T-helper 9 cell (primary cell): Measurements from ENCODE around the gene SNX18.

Source experiments
- DNase-seq: peaks from one replicate; pipeline ENCODE4 v3.0.0-alpha.2; 2020

The SNX18 gene

DNA sequence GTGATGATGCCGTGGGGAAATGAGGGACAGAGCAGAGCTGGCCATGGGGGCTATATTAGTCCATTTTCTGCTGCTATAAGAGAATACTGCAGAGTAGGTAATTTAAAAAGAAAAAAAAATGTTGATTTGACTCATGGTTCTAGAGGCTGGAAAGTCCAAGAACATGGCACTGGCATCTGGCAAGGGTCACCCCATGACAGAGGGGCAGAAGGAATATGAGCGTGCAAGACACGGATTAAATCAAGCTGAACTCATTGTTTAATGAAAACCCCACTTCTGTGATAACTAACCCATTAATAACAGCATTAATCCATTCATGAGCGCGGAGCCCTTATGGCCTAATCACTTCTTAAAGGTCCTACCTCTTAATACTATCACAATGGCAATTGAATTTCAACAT, 68.8 kb downstream of the SNX18 start:
- no peak for DNase-seq

DNA sequence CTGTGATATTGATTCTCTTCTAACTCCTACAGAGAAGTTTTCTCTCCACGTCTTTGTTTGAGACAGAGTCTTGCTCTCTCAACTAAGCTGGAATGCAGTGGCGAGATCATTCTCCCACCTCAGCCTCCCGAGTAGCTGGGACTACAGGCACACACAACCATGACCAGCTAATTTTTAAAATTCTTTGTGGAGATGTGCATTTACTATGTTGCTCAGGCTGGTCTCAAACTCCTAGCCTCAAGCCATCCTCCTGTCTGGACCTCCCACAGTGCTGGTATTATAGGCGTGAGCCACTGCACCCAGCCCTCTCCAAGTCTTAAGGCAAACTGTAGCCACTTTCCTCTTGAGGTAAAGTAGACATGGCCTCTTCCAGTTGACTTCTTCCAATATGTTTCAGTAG, 72.2 kb downstream of the SNX18 start:
- DNase-seq: no peak

DNA sequence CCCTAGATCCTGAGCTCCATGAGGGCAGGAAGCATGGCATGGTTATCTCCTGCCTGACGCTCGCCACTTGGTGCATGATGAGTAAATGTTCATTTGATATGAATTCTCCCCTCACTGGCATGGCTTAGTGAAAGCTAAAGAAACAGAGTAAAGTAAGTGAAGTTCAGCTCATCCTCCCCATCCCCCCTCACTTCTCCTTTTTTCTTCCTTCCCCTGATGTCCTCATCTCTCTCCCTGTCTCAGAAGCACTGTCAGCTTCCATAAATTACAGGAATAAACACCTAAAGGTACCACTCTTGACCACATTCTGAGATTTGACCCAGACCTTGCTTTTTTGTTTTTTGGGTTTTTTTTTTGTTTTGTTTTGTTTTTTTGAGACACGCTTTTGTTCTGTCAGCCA, 73.3 kb downstream of the SNX18 start:
- DNase-seq: no peak

DNA sequence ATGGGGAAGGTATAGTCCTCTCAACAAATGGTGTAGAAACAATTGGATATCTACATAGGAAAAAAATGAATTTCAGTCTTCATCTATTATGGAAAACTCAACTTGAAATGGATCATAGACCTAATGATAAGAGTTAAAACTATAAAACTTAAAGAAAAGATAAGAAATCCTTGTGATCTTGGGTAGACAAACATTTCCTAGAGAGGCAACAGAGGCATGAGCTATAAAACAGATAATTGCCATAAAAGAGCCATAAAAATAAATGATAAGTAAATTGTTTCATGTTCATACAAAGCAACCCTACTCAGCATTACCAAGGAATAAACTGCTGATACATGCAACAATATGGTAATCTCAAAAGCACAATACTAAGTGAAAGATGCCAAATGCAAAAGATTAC, 76.2 kb downstream of the SNX18 start:
- DNase-seq: no peak

DNA sequence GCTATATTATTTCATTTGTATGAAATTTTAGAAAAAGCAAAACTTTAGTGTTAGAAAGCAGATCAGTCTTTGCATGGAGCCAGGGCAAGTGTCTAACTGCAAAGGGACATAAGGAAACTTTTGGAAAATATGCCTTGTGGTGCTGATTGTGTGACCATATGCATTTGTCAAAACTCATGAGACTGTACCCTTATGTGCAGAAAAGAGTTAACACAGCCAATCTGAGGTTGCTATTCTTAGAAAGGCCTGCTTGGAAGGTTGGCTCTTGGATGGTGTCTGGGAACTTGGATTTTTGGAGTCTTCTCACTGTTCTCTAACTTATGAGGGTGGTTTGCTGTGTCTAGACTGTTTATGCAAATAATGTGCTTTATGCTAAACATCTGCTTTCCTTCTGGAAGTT, 76.6 kb downstream of the SNX18 start:
- DNase-seq: no peak

DNA sequence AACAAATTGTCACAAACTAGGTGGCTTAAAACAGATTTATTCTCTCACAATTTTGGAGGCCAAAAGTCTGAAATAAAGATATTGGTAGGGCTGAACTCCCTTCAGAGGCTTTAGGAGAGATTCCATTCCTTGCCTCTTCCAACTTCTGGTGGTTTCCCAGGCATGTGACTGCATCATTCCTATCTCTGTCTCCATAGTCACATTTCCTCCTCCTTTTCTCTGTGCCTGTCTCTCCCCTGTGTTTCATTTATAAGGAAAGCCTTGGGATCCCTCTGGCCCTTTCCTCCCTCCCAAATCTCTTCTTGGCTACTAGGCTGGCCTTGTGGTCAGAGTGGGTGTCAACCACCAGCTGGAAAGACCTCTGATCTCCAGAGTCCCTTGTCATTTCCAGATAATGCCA, 78.2 kb downstream of the SNX18 start:
- DNase-seq: no peak
